HCEC 1CT (cell line): ENCODE results near the gene PRRC1.
A peak's percentile ranks its signal among the peaks of the same experiment; 100 is the strongest.
"Not testable (repeated sequence)": the region's sequence is repeated elsewhere in the genome, so short reads cannot be mapped to it uniquely, and the experiment has no call there.

Experiments used
- DNase-seq: peaks from one replicate; pipeline ENCODE4 v3.0.0-alpha.2; 2017

The PRRC1 gene

GRCh38 chr5:127549551-127549950 lies 32.1 kb downstream of the PRRC1 start:
- no peak for DNase-seq

GRCh38 chr5:127550652-127551409 lies 33.4 kb downstream of the PRRC1 start:
- no peak for DNase-seq

- DNase-seq: no peak
These were observed 34.1 kb downstream of the PRRC1 start for GRCh38 chr5:127551410-127552041.

GRCh38 chr5:127555826-127556225 lies 38.4 kb downstream of the PRRC1 start:
- DNase-seq: no peak

- DNase-seq: no peak
These were observed 39.3 kb downstream of the PRRC1 start for GRCh38 chr5:127556609-127557334.

GRCh38 chr5:127558273-127558672 lies 40.8 kb downstream of the PRRC1 start:
- DNase-seq: no peak

- peak; percentile 72 for DNase-seq
These were observed 43.8 kb downstream of the PRRC1 start for GRCh38 chr5:127561254-127561653.

GRCh38 chr5:127562252-127562651 lies 44.8 kb downstream of the PRRC1 start:
- DNase-seq: peak; percentile 15

- DNase-seq: no peak
These were observed 45.7 kb downstream of the PRRC1 start for GRCh38 chr5:127563136-127563535.

- DNase-seq: peak; percentile 46
These were observed 46.7 kb downstream of the PRRC1 start for GRCh38 chr5:127564002-127564769.

- DNase-seq: no peak
These were observed 48.3 kb downstream of the PRRC1 start for GRCh38 chr5:127565586-127566270.

GRCh38 chr5:127567026-127567768 lies 49.8 kb downstream of the PRRC1 start:
- no peak for DNase-seq

GRCh38 chr5:127568166-127568565 lies 50.7 kb downstream of the PRRC1 start:
- no peak for DNase-seq

GRCh38 chr5:127569471-127569870 lies 52.0 kb downstream of the PRRC1 start:
- DNase-seq: not testable (repeated sequence)

GRCh38 chr5:127571314-127572131 lies 54.1 kb downstream of the PRRC1 start:
- no peak for DNase-seq

- DNase-seq: no peak
These were observed 55.5 kb downstream of the PRRC1 start for GRCh38 chr5:127572930-127573329.

- no peak for DNase-seq
These were observed 57.6 kb downstream of the PRRC1 start for GRCh38 chr5:127574852-127575679.

GRCh38 chr5:127577458-127577857 lies 60.0 kb downstream of the PRRC1 start:
- DNase-seq: peak; percentile 12

- DNase-seq: no peak
These were observed 63.3 kb downstream of the PRRC1 start for GRCh38 chr5:127580731-127581130.

- no peak for DNase-seq
These were observed 64.0 kb downstream of the PRRC1 start for GRCh38 chr5:127581450-127581849.
